WTC11 (cell line): ENCODE results near the gene EPO. TPM values are rescaled to one million over a fixed set of nuclear protein-coding genes. Genes with fewer than 3 reads are reported as not detected.
A peak's percentile ranks its signal among the peaks of the same experiment; 100 is the strongest.

Experiments used
- ATAC-seq: fragments of 200-7000 bp; cut with Tn5 transposase; 2 replicates; pipeline ENCODE4 v1.10.0; 2021; ENCODE audit warnings: mild to moderate bottlenecking, moderate library complexity
- CTCF ChIA-PET: fragments of 300-600 bp; sonication (Branson Sonifier 250); formaldehyde crosslinking; loops from one replicate; lab custom pipeline; 2021; ENCODE audit warnings: antibody characterized with exemption; lab: Charles Lee
- POLR2A ChIA-PET: fragments of 350-600 bp; sonication (Branson Sonifier 250); formaldehyde crosslinking; loops from one replicate; lab custom pipeline; 2021; ENCODE audit warnings: antibody characterized with exemption; lab: Charles Lee
- DNase-seq: peaks from one replicate; pipeline ENCODE4 v3.0.0; 2021; ENCODE audit warnings: low spot score
- H3K27ac Mint-ChIP-seq: 2 replicates; pipeline ENCODE4 v1.8.0; 2021; ENCODE audit warnings: mixed read lengths
- H3K27me3 Mint-ChIP-seq: 2 replicates; pipeline ENCODE4 v1.8.0; 2021; ENCODE audit warnings: low read depth, mild to moderate bottlenecking, moderate library complexity, mixed read lengths
- H3K36me3 Mint-ChIP-seq: 2 replicates; pipeline ENCODE4 v1.8.0; 2021; ENCODE audit warnings: mixed read lengths
- H3K4me1 Mint-ChIP-seq: 2 replicates; pipeline ENCODE4 v1.8.0; 2022; ENCODE audit warnings: mixed read lengths
- H3K4me3 Mint-ChIP-seq: 2 replicates; pipeline ENCODE4 v1.8.0; 2021; ENCODE audit warnings: mild to moderate bottlenecking, moderate library complexity, mixed read lengths
- H3K9me3 Mint-ChIP-seq: 2 replicates; pipeline ENCODE4 v1.8.0; 2021; ENCODE audit warnings: mixed read lengths
- CREB1 ChIP-seq: sonication (generic); formaldehyde crosslinking; IDR thresholded peaks from 2 replicates; pipeline ENCODE4 v1.8.0; 2023; ENCODE audit warnings: mild to moderate bottlenecking, missing genetic modification reagents
- CREM ChIP-seq: sonication (generic); formaldehyde crosslinking; IDR thresholded peaks from 2 replicates; pipeline ENCODE4 v1.8.1; 2022; ENCODE audit warnings: mild to moderate bottlenecking, missing genetic modification reagents, moderate library complexity
- ETV6 ChIP-seq: sonication (generic); formaldehyde crosslinking; IDR thresholded peaks from 2 replicates; pipeline ENCODE4 v1.8.1; 2022; ENCODE audit warnings: mild to moderate bottlenecking, missing genetic modification reagents
- HMGA2 ChIP-seq: fragments of 250-450 bp; sonication (Bioruptor Pico); IDR thresholded peaks from 2 replicates; pipeline ENCODE4 v1.4.0; 2021; ENCODE audit warnings: mild to moderate bottlenecking, moderate library complexity
- PRRX2 ChIP-seq: fragments of 250-450 bp; sonication (Bioruptor Pico); IDR thresholded peaks from 2 replicates; pipeline ENCODE4 v1.8.0; 2021; ENCODE audit warnings: mild to moderate bottlenecking
- TCF7 ChIP-seq: sonication (generic); formaldehyde crosslinking; IDR thresholded peaks from 2 replicates; pipeline ENCODE4 v1.8.0; 2022; ENCODE audit warnings: mild to moderate bottlenecking, low read depth, missing genetic modification reagents, moderate library complexity
- TEAD4 ChIP-seq: sonication (generic); formaldehyde crosslinking; IDR thresholded peaks from 2 replicates; pipeline ENCODE4 v1.8.0; 2022; ENCODE audit warnings: mild to moderate bottlenecking, missing genetic modification reagents
- TP53 ChIP-seq: sonication (generic); formaldehyde crosslinking; IDR thresholded peaks from 2 replicates; pipeline ENCODE4 v1.8.1; 2023; ENCODE audit warnings: mild to moderate bottlenecking, missing genetic modification reagents
- ZNF317 ChIP-seq: sonication (generic); formaldehyde crosslinking; IDR thresholded peaks from 2 replicates; pipeline ENCODE4 v1.8.1; 2023; ENCODE audit warnings: low read depth, mild to moderate bottlenecking, moderate library complexity, missing genetic modification reagents, borderline replicate concordance
- total RNA-seq: library from RNA; stranded (reverse); gene quantifications from 3 replicates; pipeline ENCODE4 v1.2.3, GENCODE V29; 2021
- TF ChIP-seq, protein P1 (sequence below): sonication (generic); formaldehyde crosslinking; IDR thresholded peaks from 2 replicates; pipeline ENCODE4 v1.8.1; 2023; ENCODE audit warnings: mild to moderate bottlenecking, missing genetic modification reagents
- TF ChIP-seq, protein P2 (sequence below): fragments of 250-450 bp; sonication (Bioruptor Pico); IDR thresholded peaks from 2 replicates; pipeline ENCODE4 v1.8.0; 2021; ENCODE audit warnings: mild to moderate bottlenecking
- TF ChIP-seq, protein P3 (sequence below): fragments of 200-600 bp; IDR thresholded peaks from 2 replicates; pipeline ENCODE4 v1.8.0; 2022; ENCODE audit warnings: antibody characterized with exemption
- TF ChIP-seq, protein P4 (sequence below): sonication (generic); formaldehyde crosslinking; IDR thresholded peaks from 2 replicates; pipeline ENCODE4 v1.8.1; 2023; ENCODE audit warnings: mild to moderate bottlenecking, moderate library complexity, missing genetic modification reagents
- TF ChIP-seq, protein P5 (sequence below): fragments of 250-450 bp; sonication (Bioruptor Pico); conservative IDR thresholded peaks from 2 replicates; pipeline ENCODE4 v1.9.0; 2021; ENCODE audit warnings: mild to moderate bottlenecking
- TF ChIP-seq, protein P6 (sequence below): sonication (generic); formaldehyde crosslinking; IDR thresholded peaks from 2 replicates; pipeline ENCODE4 v1.8.0; 2022; ENCODE audit warnings: mild to moderate bottlenecking, missing genetic modification reagents

Gene EPO
- total RNA-seq, 1 experiment from 2014 or later = 0.63 TPM

DNA sequence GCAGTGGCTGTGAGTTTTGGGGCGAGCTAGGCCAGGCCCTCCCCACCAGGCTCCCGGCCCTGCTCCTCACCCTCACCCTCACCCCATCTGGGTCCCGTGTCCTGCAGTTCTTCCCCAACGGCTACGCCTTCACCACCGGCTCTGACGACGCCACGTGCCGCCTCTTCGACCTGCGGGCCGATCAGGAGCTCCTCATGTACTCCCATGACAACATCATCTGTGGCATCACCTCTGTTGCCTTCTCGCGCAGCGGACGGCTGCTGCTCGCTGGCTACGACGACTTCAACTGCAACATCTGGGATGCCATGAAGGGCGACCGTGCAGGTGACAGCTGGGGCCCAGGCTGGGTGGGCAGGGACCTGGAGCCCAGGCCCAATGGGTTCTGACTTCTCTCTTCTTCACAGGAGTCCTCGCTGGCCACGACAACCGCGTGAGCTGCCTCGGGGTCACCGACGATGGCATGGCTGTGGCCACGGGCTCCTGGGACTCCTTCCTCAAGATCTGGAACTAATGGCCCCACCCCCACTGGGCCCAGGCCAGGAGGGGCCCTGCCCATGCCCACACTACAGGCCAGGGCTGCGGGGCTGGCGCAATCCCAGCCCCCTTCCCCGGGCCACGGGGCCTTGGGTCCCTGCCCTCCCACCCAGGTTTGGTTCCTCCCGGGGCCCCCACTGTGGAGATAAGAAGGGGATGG, 41.8 kb upstream of the EPO start (continued):
- TF ChIP-seq TEAD4 (CRISPR knock-in tag) (no peak), CREB1 (CRISPR knock-in tag) (no peak), ZNF317 (CRISPR knock-in tag) (no peak)
- TF ChIP-seq, protein P1, sequence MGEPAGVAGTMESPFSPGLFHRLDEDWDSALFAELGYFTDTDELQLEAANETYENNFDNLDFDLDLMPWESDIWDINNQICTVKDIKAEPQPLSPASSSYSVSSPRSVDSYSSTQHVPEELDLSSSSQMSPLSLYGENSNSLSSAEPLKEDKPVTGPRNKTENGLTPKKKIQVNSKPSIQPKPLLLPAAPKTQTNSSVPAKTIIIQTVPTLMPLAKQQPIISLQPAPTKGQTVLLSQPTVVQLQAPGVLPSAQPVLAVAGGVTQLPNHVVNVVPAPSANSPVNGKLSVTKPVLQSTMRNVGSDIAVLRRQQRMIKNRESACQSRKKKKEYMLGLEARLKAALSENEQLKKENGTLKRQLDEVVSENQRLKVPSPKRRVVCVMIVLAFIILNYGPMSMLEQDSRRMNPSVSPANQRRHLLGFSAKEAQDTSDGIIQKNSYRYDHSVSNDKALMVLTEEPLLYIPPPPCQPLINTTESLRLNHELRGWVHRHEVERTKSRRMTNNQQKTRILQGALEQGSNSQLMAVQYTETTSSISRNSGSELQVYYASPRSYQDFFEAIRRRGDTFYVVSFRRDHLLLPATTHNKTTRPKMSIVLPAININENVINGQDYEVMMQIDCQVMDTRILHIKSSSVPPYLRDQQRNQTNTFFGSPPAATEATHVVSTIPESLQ (CRISPR knock-in tag) = no peak
- TF ChIP-seq, protein P2, sequence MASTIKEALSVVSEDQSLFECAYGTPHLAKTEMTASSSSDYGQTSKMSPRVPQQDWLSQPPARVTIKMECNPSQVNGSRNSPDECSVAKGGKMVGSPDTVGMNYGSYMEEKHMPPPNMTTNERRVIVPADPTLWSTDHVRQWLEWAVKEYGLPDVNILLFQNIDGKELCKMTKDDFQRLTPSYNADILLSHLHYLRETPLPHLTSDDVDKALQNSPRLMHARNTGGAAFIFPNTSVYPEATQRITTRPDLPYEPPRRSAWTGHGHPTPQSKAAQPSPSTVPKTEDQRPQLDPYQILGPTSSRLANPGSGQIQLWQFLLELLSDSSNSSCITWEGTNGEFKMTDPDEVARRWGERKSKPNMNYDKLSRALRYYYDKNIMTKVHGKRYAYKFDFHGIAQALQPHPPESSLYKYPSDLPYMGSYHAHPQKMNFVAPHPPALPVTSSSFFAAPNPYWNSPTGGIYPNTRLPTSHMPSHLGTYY (CRISPR knock-in tag) = no peak

DNA sequence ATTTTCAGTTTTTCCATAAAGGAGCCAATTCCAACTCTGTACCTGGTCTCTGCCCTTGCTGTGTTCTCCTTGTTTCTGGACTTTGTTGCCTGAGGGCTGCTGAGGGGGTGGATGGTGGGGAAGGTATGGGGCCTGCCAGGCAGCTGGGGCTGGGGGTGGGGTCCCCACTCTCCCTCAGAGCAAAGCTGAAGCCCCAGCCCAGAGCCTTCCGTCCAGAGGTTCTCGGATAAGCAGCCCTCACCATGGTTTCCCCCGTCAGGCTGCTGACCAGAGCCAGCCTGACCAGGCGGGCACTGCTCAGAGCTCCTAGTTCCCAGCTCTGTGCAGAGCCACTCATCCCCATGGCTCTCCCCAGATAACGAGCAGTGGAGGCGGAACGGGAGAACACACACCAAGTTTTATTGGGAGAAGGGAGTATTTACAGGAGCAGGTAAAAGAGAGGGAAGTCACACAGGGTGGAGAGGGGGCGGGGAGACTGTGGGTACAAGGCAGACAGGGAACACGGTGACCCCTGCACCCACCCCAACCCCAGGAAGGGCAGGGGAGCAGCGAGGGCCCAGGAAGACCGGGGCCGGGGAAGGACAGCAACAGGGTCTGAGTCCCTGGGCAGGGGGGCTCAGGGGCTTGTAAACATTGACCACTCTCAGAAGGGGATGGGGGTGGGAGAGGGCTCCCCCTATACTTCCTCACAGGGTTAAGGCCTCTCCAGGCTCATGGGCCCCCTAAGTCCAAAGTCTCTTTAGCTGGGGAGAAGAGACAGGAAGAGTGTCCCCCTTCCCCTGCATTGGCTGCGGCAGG, 40.9 kb upstream of the EPO start:
- peaks cover 11% of the 10 kb centered on the region for H3K4me1 Mint-ChIP-seq
- peak overlapping the region; percentile 91 for H3K27ac Mint-ChIP-seq
- ChIA-PET POLR2A (interaction anchor here (1.1 to 2.0 kb wide), 3 partner anchors 26 to 67 kb away, joined by 3 to 9 read pairs (median 3); partner anchors contain the start of genes MOSPD3 and POP7), CTCF (interaction anchor here (0.8 to 2.9 kb wide), 8 partner anchors 11 to 67 kb away, joined by 3 to 15 read pairs (median 5); partner anchors contain the start of genes MOSPD3 and POP7)
- no peak for TF ChIP-seq HMGA2 (CRISPR knock-in tag)
- TF ChIP-seq, protein P3, sequence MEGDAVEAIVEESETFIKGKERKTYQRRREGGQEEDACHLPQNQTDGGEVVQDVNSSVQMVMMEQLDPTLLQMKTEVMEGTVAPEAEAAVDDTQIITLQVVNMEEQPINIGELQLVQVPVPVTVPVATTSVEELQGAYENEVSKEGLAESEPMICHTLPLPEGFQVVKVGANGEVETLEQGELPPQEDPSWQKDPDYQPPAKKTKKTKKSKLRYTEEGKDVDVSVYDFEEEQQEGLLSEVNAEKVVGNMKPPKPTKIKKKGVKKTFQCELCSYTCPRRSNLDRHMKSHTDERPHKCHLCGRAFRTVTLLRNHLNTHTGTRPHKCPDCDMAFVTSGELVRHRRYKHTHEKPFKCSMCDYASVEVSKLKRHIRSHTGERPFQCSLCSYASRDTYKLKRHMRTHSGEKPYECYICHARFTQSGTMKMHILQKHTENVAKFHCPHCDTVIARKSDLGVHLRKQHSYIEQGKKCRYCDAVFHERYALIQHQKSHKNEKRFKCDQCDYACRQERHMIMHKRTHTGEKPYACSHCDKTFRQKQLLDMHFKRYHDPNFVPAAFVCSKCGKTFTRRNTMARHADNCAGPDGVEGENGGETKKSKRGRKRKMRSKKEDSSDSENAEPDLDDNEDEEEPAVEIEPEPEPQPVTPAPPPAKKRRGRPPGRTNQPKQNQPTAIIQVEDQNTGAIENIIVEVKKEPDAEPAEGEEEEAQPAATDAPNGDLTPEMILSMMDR = no peak
- no peak for ATAC-seq
- no peaks in the 10 kb centered on the region for H3K9me3 Mint-ChIP-seq
- no peak for DNase-seq
- H3K27me3 Mint-ChIP-seq = no peaks in the 10 kb centered on the region
- no peak overlapping the region for H3K4me3 Mint-ChIP-seq
- H3K36me3 Mint-ChIP-seq = peaks cover 18% of the 10 kb centered on the region

DNA sequence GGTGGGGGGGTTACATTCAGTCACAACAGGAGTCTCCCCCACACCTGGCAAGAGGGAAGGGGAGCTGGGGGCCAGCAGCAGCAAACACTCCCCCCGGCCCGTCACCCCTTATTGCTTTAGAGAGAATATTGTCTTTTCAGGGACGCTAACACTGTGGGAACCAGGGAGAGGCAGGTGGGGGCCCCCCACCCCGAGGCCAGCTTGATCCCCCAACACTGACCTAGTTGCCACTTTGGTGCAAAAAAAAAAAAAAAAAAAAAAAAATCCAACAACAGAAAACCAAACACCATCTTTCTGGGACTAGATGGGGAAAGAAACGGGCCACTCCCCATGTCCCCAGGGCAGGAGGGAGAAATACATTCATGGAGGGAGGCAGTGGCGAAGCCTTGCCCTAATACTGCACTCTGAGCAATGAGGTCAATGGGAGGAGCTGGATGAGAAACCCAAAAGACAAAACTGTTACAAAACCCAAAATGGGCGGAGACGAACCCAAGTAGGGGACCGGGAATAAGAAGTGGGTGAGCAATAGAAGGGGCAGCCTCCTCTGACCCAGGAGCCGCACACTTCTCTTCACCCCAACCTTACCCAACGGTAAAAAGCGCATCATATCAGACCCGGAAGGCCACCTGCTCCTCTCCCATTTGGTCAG, 40.2 kb upstream of the EPO start:
- TF ChIP-seq CREM (CRISPR knock-in tag) (no peak), ETV6 (no peak), ZNF317 (CRISPR knock-in tag) (no peak), TP53 (CRISPR knock-in tag) (no peak), PRRX2 (CRISPR knock-in tag) (no peak), TCF7 (CRISPR knock-in tag) (no peak)
- TF ChIP-seq, protein P4, sequence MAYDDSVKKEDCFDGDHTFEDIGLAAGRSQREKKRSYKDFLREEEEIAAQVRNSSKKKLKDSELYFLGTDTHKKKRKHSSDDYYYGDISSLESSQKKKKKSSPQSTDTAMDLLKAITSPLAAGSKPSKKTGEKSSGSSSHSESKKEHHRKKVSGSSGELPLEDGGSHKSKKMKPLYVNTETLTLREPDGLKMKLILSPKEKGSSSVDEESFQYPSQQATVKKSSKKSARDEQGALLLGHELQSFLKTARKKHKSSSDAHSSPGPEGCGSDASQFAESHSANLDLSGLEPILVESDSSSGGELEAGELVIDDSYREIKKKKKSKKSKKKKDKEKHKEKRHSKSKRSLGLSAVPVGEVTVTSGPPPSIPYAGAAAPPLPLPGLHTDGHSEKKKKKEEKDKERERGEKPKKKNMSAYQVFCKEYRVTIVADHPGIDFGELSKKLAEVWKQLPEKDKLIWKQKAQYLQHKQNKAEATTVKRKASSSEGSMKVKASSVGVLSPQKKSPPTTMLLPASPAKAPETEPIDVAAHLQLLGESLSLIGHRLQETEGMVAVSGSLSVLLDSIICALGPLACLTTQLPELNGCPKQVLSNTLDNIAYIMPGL (CRISPR knock-in tag) = no peak
- TF ChIP-seq, protein P5, sequence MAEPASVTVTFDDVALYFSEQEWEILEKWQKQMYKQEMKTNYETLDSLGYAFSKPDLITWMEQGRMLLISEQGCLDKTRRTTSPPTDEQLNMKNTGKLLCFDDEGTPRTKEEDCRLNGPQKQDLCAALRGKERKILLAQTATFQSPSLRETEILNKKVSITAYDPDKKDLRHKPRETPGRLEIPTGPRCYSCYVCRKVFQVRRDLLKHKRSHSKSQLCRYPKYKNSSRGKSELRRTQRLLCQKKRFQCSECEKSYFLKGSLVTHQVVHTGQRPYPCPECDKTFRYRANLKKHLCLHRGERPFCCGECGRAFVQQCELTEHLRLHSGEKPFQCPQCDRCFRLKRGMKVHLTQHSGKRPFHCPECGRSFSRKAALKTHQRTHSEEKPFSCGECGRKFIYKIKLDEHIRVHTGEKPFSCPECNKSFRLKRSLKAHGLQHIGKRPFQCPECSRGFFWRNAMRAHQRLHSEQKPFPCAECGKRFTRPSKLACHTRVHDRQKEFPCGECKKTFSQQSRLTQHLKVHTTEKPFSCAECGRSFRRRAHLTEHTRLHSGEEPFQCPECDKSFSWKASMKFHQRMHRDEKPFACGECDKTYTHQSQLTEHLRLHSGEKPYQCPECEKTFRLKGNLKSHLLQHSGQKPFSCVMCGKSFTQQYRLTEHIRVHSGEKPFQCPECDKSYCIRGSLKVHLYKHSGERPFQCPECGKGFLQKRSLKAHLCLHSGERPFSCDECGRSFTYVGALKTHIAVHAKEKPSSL (CRISPR knock-in tag) = no peak
- TF ChIP-seq, protein P6, sequence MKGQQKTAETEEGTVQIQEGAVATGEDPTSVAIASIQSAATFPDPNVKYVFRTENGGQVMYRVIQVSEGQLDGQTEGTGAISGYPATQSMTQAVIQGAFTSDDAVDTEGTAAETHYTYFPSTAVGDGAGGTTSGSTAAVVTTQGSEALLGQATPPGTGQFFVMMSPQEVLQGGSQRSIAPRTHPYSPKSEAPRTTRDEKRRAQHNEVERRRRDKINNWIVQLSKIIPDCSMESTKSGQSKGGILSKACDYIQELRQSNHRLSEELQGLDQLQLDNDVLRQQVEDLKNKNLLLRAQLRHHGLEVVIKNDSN = no peak
- Mint-ChIP-seq H3K36me3 (peaks cover 18% of the 10 kb centered on the region), H3K4me3 (no peak overlapping the region), H3K4me1 (peaks cover 11% of the 10 kb centered on the region), H3K9me3 (no peaks in the 10 kb centered on the region), H3K27me3 (no peaks in the 10 kb centered on the region), H3K27ac (peak overlapping the region; percentile 62; the same call in 1 of the 2 replicates)
- CTCF ChIA-PET = interaction anchor here (0.6 to 2.9 kb wide), 12 partner anchors 12 to 172 kb away, joined by 3 to 15 read pairs (median 4); partner anchors contain the start of genes MOSPD3, POP7 and SLC12A9
- DNase-seq (no peak), ATAC-seq (no peak)
- POLR2A ChIA-PET = interaction anchor here (0.7 to 2.0 kb wide), 6 partner anchors 23 to 67 kb away, joined by 3 to 10 read pairs (median 6); partner anchors contain the start of genes MOSPD3 and POP7
